Naive B cell (primary cell): ENCODE data around the gene KCTD21. TPM values are rescaled to one million over a fixed set of nuclear protein-coding genes. Genes with fewer than 3 reads are reported as not detected.
A peak's percentile ranks its signal among the peaks of the same experiment; 100 is the strongest.
"Not testable (repeated sequence)": the region's sequence is repeated elsewhere in the genome, so short reads cannot be mapped to it uniquely, and the experiment has no call there.

Experiments used
- ATAC-seq, 2 donors: fragments of 150-1000 bp; cut with Tn5 transposase; 2 replicates each; pipeline ENCODE4 v1.10.0; 2021; ENCODE audit warnings: low read depth in 2 of 2, mild to moderate bottlenecking in 2 of 2, moderate library complexity in 2 of 2
- DNase-seq: peaks from one replicate; pipeline ENCODE4 v3.0.0; 2022
- H3K27ac Mint-ChIP-seq, 6 donors: one replicate each; pipeline ENCODE4 v1.8.0; 2020 to 2022; ENCODE audit warnings: mild to moderate bottlenecking in 6 of 6, mixed read lengths in 6 of 6, moderate library complexity in 5 of 6, inconsistent platforms in 2 of 6
- H3K27me3 Mint-ChIP-seq, 3 donors: one replicate each; pipeline ENCODE4 v1.8.0; 2021 to 2022; ENCODE audit warnings: mixed read lengths in 3 of 3, mild to moderate bottlenecking in 1 of 3
- H3K36me3 Mint-ChIP-seq, 2 donors: one replicate each; pipeline ENCODE4 v1.8.0; 2020 to 2022; ENCODE audit warnings: mixed read lengths in 2 of 2, inconsistent platforms in 1 of 2, mild to moderate bottlenecking in 1 of 2
- H3K4me1 Mint-ChIP-seq, 3 donors: one replicate each; pipeline ENCODE4 v1.8.0; 2020 to 2022; ENCODE audit warnings: mixed read lengths in 3 of 3, inconsistent platforms in 1 of 3, mild to moderate bottlenecking in 1 of 3, moderate library complexity in 1 of 3
- H3K4me3 Mint-ChIP-seq, 8 donors: one replicate each; pipeline ENCODE4 v1.8.0; 2020 to 2022; ENCODE audit warnings: mild to moderate bottlenecking in 8 of 8, mixed read lengths in 8 of 8, moderate library complexity in 8 of 8, inconsistent platforms in 2 of 8
- H3K9me3 Mint-ChIP-seq, 7 donors: one replicate each; pipeline ENCODE4 v1.8.0; 2020 to 2022; ENCODE audit warnings: mixed read lengths in 7 of 7, mild to moderate bottlenecking in 5 of 7, inconsistent platforms in 2 of 7, moderate library complexity in 1 of 7
- polyA plus RNA-seq, 6 donors: library from polyadenylated mRNA; unstranded; fragments of 300-500 nt; fragmentation: Illumina TruSeq; gene quantifications; one replicate each; pipeline ENCODE4 v1.2.3, GENCODE V29; 2021; ENCODE audit warnings: low read depth in 6 of 6

KCTD21 gene
- polyA plus RNA-seq, 6 donors from 2014 or later = 1.2 to 3.4 (median 1.8) TPM; not detected in 1

DNA sequence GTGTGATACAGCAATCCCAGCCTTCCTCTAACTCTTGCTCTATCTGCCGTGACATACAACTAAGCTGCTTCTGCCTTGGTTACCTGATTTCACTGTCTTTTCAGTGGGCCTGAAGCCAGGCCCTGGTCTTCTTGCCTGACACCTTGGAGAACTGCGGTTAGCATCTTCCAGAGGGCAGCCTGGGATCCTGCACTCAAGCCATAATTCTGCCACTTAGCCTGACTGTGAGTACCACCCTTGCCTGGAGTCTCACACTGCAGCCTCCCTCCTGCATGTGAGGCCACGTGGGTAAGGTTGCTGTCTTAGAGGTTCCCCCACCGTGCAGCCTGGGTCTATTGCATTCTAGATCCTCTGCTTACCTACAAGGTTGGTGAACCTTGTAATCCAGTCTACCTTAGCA is 36.1 kb upstream of the KCTD21 start:
- Mint-ChIP-seq H3K4me1 (peaks cover 52 to 71% (median 63%) of the 10 kb centered on the region in 3 donors), H3K36me3 (peaks cover 4 to 13% of the 10 kb centered on the region in 2 donors), H3K27ac (peak overlapping the region in 5 of 6 donors; percentile 40 to 82 (median 63)), H3K4me3 (peak overlapping the region in 6 of 8 donors; percentile 10 to 87 (median 50)), H3K9me3 (no peaks in the 10 kb centered on the region), H3K27me3 (no peaks in the 10 kb centered on the region)
- ATAC-seq = no peak
- no peak for DNase-seq

- peaks cover 46 to 62% (median 61%) of the 10 kb centered on the region in 3 donors for H3K4me1 Mint-ChIP-seq
- H3K27me3 Mint-ChIP-seq = no peaks in the 10 kb centered on the region
- ATAC-seq = peak; percentile 79
- no peaks in the 10 kb centered on the region for H3K9me3 Mint-ChIP-seq
- H3K4me3 Mint-ChIP-seq = peak overlapping the region; percentile 0 to 89 (median 66)
- peak; percentile 59 for DNase-seq
- peaks cover 4 to 20% of the 10 kb centered on the region in 2 donors for H3K36me3 Mint-ChIP-seq
- peak overlapping the region; percentile 8 to 94 (median 69) for H3K27ac Mint-ChIP-seq
Measured at GRCh38 chr11:78223320-78223954, 35.0 kb upstream of the KCTD21 start.

DNA sequence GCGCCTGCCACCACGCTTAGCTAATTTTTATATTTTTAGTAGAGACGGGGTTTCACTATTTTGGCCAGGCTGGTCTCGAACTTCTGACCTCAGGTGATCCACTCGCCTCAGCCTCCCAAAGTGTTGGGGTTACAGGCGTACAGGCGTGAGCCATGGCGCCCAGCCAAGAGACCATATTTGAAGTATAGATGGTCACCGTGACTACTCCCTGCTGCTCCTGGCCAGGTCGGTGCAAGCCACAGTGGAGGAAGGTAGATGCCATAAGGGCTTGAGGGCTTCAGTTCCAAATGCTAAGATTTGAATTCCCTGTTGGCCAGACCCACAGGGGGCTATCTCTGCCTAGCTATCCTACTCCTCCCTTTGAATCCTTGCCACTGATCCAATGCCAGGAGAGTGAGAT is 34.3 kb upstream of the KCTD21 start:
- H3K4me3 Mint-ChIP-seq = peak overlapping the region in 4 of 8 donors; percentile 67 to 89 (median 88)
- H3K27me3 Mint-ChIP-seq, DNase-seq, ATAC-seq, H3K9me3 Mint-ChIP-seq: not testable (repeated sequence)
- peak overlapping the region in 1 of 6 donors; percentile 62 for H3K27ac Mint-ChIP-seq
- peaks cover 39 to 56% (median 54%) of the 10 kb centered on the region in 3 donors for H3K4me1 Mint-ChIP-seq
- H3K36me3 Mint-ChIP-seq = peaks cover 4 to 27% of the 10 kb centered on the region in 2 donors

DNA sequence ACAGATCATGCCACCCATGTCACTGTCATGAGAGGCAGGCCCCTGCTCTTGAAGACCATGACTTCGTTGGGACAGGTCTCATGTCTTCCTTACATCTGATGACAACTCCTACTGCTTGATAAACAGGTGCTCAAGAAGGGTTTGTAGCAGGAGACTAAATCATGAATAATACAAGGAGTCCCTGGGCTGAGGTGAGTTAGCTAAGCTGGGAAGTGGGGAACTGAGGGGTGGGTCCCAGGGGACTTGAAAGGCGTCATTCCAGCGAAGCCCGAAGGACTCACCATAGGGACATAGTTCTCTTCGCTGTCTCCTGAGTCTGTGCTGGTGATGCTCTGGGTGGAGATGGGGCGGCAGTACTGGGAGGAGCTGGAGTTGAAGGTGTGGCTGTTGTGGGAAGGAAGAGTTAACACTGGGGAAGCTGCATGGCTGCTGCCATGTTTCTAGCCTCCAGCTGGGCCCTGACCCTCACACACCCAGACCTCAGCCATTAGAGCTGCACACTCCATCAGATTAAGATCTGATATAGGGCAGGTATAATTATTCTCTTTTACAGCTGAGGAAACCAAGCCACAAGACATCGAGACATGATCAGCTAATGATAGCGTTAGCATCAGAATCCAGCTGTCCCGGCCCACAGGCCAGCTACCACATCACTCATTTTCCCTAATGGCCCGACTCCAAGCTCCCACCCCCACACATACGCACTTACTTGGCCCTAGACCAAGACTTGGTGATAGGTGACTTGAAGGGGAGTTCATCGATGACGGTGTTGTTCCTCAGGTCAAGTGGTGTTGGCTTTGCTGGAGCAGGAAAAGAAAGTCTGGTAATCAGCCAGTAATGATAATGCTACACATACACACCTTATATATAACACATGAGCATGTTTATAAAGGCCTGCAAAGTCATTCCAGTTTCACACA is 33.2 kb upstream of the KCTD21 start:
- Mint-ChIP-seq H3K27ac (peak overlapping the region in 1 of 6 donors; percentile 62), H3K36me3 (peaks cover 4 to 29% of the 10 kb centered on the region in 2 donors), H3K27me3 (no peaks in the 10 kb centered on the region), H3K4me3 (no peak overlapping the region), H3K9me3 (no peaks in the 10 kb centered on the region), H3K4me1 (peaks cover 31 to 45% (median 44%) of the 10 kb centered on the region in 3 donors)
- no peak for DNase-seq
- no peak for ATAC-seq

DNA sequence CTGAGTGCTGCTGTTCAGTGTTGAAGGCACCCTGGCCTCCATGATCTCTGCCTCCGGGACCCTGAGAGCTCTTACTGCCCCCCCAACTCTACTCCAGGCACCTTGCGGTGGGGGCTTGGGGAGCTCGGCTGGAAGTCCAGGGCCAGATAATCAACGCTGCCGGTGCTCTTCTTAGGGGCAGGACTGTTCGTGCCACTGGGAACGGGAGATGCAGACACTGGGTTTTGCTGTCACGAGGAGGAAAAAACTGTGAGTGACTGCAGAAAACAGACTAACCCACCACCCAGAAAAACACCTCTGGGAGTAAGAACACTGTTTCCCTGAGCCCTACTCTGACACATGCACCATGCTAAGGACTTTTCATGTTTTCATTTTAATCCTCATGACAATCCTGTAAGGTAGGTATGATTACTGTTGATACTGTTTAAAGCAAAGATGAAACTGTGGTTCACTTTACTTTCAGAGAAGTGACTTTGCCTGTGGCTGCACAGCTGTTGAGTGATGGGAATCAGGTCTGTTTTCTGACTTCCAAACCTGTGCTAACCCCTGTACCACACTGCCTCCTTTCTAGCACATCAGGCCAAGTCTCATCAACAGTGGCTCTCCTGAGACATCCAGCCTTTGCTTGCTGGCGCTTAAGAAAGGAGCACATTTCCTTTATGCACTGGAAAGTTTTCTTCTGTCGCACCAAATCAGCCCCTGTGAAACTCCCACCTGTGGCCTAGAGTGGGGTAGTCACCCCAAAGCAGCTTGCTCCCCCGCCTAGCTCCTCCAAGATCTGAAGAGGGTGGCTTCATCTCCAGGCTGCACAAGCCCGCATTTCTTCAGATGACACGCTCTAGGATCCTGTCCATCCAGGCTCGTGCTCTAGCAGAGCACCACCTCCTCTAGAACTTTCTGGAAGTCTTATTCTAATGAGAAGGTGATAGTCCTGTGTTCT is 32.1 kb upstream of the KCTD21 start:
- no peak for ATAC-seq
- H3K27me3 Mint-ChIP-seq = no peaks in the 10 kb centered on the region
- H3K27ac Mint-ChIP-seq = peak overlapping the region in 3 of 6 donors; percentile 17 to 27 (median 25)
- H3K36me3 Mint-ChIP-seq = peaks cover 4 to 29% of the 10 kb centered on the region in 2 donors
- DNase-seq = no peak
- H3K4me3 Mint-ChIP-seq = no peak overlapping the region
- no peaks in the 10 kb centered on the region for H3K9me3 Mint-ChIP-seq
- peaks cover 30 to 43% (median 39%) of the 10 kb centered on the region in 3 donors for H3K4me1 Mint-ChIP-seq

GRCh38 chr11:78219493-78220217 is 31.2 kb upstream of the KCTD21 start:
- DNase-seq (no peak), ATAC-seq (no peak)
- Mint-ChIP-seq H3K4me1 (peaks cover 22 to 35% (median 31%) of the 10 kb centered on the region in 3 donors), H3K27me3 (no peaks in the 10 kb centered on the region), H3K4me3 (no peak overlapping the region), H3K36me3 (peaks cover 4 to 29% of the 10 kb centered on the region in 2 donors), H3K9me3 (no peaks in the 10 kb centered on the region), H3K27ac (peak overlapping the region in 1 of 6 donors; percentile 56)

- peaks cover 18 to 28% (median 23%) of the 10 kb centered on the region in 3 donors for H3K4me1 Mint-ChIP-seq
- no peak overlapping the region for H3K4me3 Mint-ChIP-seq
- H3K36me3 Mint-ChIP-seq = peaks cover 4 to 29% of the 10 kb centered on the region in 2 donors
- H3K27me3 Mint-ChIP-seq = no peaks in the 10 kb centered on the region
- ATAC-seq (no peak), DNase-seq (no peak)
- no peaks in the 10 kb centered on the region for H3K9me3 Mint-ChIP-seq
- H3K27ac Mint-ChIP-seq = peak overlapping the region in 2 of 6 donors; percentile 37 to 82
Measured at GRCh38 chr11:78218707-78219492, 30.5 kb upstream of the KCTD21 start.

DNA sequence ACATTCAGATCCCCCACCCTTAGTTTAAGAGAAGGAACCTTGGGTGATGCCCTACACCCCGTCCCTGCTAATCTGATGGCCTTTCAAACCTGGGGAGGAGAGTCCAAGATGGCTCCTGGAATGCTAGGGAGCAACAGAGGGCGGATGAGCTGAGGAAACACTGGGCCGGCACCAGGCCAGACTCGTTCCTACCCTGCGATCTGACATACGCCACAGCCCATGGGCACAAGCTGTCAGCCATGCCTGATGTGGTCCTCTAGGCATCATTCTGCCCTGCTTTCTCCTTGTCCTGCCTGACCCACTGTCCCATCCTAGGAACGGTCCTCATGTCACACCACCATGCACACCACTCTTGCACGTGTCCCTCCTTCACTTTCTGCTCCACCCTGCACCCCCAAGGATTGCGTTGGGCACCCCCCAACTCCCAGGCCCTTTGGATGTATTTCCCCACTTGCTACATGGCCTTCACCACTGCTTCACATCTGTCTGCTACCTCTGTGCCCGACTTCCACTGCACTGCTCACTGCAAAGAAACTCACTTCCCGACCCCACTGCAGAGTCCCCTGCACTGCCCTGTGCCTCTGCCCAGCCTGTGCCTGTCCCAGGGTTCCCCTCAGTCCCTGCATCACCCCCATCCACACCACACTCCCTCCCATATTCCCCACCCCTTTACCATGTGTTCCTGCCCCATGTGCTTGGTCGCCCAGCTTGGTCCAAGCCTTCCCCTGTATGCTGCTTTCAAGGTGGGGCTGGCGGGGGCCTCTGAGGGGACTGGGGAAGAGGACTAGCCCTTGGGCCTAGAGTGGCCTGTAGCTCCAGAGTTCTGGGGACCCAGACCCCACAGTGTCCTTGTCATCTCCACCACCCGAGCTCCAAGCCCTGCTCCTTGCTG is 29.5 kb upstream of the KCTD21 start:
- Mint-ChIP-seq H3K27ac (peak overlapping the region in 3 of 6 donors; percentile 38 to 72 (median 39)), H3K4me3 (peak overlapping the region in 1 of 8 donors; percentile 13)

GRCh38 chr11:78216571-78217287 is 28.3 kb upstream of the KCTD21 start:
- peaks cover 9 to 17% (median 10%) of the 10 kb centered on the region in 3 donors for H3K4me1 Mint-ChIP-seq
- H3K4me3 Mint-ChIP-seq = no peak overlapping the region
- H3K36me3 Mint-ChIP-seq = peaks cover 4 to 29% of the 10 kb centered on the region in 2 donors
- ATAC-seq (no peak), DNase-seq (no peak)
- H3K9me3 Mint-ChIP-seq = no peaks in the 10 kb centered on the region
- no peak overlapping the region for H3K27ac Mint-ChIP-seq
- H3K27me3 Mint-ChIP-seq = no peaks in the 10 kb centered on the region

More for the DNA sequence above, 29.5 kb upstream of the KCTD21 start:
- peaks cover 9 to 18% (median 13%) of the 10 kb centered on the region in 3 donors for H3K4me1 Mint-ChIP-seq
- no peaks in the 10 kb centered on the region for H3K27me3 Mint-ChIP-seq
- no peaks in the 10 kb centered on the region for H3K9me3 Mint-ChIP-seq
- ATAC-seq (no peak), DNase-seq (no peak)
- peaks cover 4 to 29% of the 10 kb centered on the region in 2 donors for H3K36me3 Mint-ChIP-seq

GRCh38 chr11:78216021-78216420 is 27.6 kb upstream of the KCTD21 start:
- no peaks in the 10 kb centered on the region for H3K9me3 Mint-ChIP-seq
- no peak for DNase-seq
- peak overlapping the region in 1 of 6 donors; percentile 32 for H3K27ac Mint-ChIP-seq
- no peak for ATAC-seq
- peaks cover 4 to 11% (median 4%) of the 10 kb centered on the region in 3 donors for H3K4me1 Mint-ChIP-seq
- no peak overlapping the region for H3K4me3 Mint-ChIP-seq
- peaks cover 4 to 22% of the 10 kb centered on the region in 2 donors for H3K36me3 Mint-ChIP-seq
- no peaks in the 10 kb centered on the region for H3K27me3 Mint-ChIP-seq
